ENCODE data around the gene CASP5.

CASP5 gene

DNA sequence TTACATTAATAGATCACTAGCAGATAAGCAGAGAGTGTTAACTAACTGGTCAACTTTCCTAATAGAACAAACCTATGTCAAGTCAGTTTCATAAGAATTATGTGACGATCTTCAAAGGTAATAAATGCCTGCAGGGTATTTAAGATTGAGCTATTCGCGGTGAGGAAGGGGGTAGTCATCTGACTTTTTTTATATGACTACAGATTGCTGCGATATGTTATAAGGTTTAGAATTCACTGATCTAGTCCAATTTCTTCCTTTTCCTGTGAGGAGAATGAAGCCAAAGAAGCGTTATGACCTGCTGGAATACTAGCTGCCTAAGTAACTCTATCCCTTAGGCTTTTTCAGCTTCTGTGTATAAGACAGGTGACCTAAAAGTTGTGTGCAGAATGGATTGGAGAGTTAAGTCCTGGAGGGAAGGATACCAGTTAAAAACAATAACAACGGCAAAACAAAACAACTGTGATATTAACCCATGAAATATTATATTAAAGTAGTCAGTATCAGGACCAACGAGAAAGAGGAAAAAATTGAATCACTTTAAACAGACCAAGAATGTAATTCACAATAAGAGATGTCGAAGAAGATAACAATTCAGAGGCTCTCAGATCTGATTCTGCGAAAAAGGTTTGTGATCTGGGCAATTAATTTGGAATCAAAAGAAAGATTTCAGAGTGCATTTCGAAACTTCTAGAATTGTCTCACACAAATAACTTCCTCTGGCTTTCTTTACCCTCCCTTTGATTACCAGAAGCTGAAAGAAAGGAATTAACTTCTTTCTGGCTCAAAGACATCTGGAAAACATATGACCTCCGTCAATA, 55.2 kb downstream of the CASP5 start:
- peak overlapping the region; percentile 52 to 61 for H3K4me3 ChIP-seq (replicated peaks in 1 of 2; ENCODE audit: low read depth in 2 of 2, low read length in 2 of 2)
- TF ChIP-seq, protein P1, sequence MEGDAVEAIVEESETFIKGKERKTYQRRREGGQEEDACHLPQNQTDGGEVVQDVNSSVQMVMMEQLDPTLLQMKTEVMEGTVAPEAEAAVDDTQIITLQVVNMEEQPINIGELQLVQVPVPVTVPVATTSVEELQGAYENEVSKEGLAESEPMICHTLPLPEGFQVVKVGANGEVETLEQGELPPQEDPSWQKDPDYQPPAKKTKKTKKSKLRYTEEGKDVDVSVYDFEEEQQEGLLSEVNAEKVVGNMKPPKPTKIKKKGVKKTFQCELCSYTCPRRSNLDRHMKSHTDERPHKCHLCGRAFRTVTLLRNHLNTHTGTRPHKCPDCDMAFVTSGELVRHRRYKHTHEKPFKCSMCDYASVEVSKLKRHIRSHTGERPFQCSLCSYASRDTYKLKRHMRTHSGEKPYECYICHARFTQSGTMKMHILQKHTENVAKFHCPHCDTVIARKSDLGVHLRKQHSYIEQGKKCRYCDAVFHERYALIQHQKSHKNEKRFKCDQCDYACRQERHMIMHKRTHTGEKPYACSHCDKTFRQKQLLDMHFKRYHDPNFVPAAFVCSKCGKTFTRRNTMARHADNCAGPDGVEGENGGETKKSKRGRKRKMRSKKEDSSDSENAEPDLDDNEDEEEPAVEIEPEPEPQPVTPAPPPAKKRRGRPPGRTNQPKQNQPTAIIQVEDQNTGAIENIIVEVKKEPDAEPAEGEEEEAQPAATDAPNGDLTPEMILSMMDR (IDR thresholded peaks at IDR 0.05; ENCODE audit: low read depth, low read length): no peak
- DNase-seq (ENCODE audit: low read depth in 2 of 2): peak; percentile 29 to 45

DNA sequence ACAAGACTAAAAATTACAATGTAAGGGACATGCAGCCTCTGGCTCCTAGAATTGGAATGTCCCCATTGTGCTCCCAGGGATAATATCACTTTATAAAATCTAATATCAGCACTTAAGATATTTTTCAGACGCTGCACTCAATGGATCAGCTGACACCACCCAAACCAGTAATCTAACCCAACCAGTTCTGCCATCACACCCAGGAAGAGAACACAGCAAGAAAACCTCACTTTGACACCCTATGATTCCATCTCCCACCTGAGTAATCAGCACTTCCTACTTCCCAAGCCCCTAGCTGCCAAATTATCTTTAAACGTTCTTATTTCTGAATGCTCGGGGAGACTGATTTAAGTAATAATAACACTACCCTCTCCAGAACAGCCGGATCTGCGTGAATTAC, 57.2 kb downstream of the CASP5 start:
- DNase-seq (ENCODE audit: low read depth in 2 of 2): no peak
- H3K4me3 ChIP-seq (replicated peaks in 1 of 2; ENCODE audit: low read depth in 2 of 2, low read length in 2 of 2): no peak overlapping the region
- TF ChIP-seq, protein P1 (IDR thresholded peaks at IDR 0.05; ENCODE audit: low read depth, low read length): no peak

DNA sequence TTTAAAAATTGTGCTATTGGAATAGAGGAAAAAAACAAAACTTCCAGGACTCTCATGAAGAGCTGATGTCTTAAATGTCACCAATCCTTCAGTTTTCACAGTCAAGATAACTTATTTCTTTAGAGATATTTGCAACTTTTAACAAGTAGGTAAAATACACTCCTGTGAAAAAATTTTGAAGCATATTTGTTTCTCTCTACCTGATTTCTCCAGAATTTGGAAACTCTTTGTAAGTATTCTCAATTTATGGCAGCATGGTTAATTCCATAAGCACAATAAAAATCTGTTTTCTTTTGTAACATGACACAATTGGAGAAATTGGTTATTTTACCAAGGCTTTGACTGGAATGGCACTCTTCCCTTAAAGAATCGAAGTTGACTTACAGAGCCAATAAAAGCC, 58.7 kb downstream of the CASP5 start:
- TF ChIP-seq, protein P1 (IDR thresholded peaks at IDR 0.05; ENCODE audit: low read depth, low read length): no peak
- no peak for DNase-seq (ENCODE audit: low read depth in 2 of 2)
- no peak overlapping the region for H3K4me3 ChIP-seq (replicated peaks in 1 of 2; ENCODE audit: low read depth in 2 of 2, low read length in 2 of 2)

DNA sequence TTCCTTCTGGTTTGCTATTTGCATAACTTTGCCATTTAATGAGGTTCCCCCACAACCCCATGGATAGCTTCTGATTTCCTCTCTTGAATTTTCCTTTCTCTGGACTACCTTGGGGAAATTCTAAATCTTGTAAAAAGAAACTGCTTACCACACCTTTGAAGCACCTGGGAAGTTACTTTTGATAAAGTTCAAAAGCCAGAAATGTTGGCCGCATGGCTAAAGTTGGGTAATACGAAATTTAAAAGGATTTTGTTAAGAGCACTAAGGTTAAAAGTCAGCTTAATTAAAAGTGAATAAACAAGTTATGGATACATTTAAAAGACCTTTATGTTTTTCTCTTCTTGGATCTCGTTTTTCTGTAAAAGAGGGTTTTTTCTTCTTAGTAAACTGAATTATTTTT, 60.1 kb downstream of the CASP5 start:
- TF ChIP-seq, protein P1 (IDR thresholded peaks at IDR 0.05; ENCODE audit: low read depth, low read length): no peak

DNA sequence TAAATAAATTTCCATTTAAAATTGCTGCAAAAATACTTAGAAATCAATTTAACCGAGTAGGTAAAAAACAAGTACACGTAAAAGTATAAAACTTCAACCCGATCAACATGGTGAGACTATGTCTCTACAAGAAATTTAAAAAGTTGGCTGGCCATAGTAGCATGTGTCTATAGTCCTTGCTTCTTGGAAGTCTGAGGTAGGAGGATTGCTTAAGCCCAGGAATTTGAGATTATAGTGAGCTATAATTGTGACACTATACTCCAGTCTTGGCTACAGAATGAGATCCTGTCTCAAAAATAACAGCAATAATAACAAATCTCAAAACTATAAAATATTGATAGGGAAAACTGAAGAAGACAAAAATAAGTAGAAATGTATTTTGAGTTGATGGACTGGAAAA, 65.7 kb downstream of the CASP5 start:
- H3K4me3 ChIP-seq (replicated peaks in 1 of 2; ENCODE audit: low read depth in 2 of 2, low read length in 2 of 2): no peak overlapping the region
- TF ChIP-seq, protein P1 (IDR thresholded peaks at IDR 0.05; ENCODE audit: low read depth, low read length): no peak

More for the DNA sequence above, 60.1 kb downstream of the CASP5 start:
- H3K4me3 ChIP-seq (replicated peaks in 1 of 2; ENCODE audit: low read depth in 2 of 2, low read length in 2 of 2): no peak overlapping the region
- no peak for DNase-seq (ENCODE audit: low read depth in 2 of 2)

DNA sequence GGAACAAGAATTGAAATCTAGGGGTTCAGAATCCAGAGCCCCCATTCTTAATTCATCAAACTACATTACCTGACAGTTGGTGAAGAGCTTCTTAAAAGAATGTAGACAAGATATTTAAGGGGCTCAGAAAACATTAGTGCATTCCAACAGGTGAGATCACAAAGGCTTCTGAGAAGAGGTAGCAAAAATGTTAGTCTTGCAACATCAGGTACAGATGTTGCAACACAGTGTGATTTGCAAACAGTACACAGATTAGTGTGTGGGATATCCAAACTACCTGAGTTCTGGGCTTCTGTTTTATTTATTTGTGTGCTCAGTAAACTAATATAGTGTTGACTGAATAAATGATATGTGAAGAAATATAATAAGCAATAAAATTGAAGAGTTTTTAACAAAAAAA, 66.4 kb downstream of the CASP5 start:
- TF ChIP-seq, protein P1 (IDR thresholded peaks at IDR 0.05; ENCODE audit: low read depth, low read length): no peak
- peak in 1 of 2 donors; percentile 23 for DNase-seq (ENCODE audit: low read depth in 2 of 2)

More for the DNA sequence above, 65.7 kb downstream of the CASP5 start:
- peak; percentile 28 to 38 for DNase-seq (ENCODE audit: low read depth in 2 of 2)

More for the DNA sequence above, 66.4 kb downstream of the CASP5 start:
- no peak overlapping the region for H3K4me3 ChIP-seq (replicated peaks in 1 of 2; ENCODE audit: low read depth in 2 of 2, low read length in 2 of 2)
